ENCODE measurements around the gene FAS.

GRCh38 chr10:88946200-88946599 is 44.4 kb upstream of the FAS start:
- TF ChIP-seq POLR2A (IDR thresholded peaks at IDR 0.05) (no peak), POLR2AphosphoS5 (IDR thresholded peaks at IDR 0.05) (no peak), CTCF (IDR thresholded peaks at IDR 0.05) (no peak)

Measured in upper lobe of left lung (tissue), 4 donors.